Measurements from ENCODE around the gene GOLGA8B. TPM values are rescaled to one million over a fixed set of nuclear protein-coding genes. Genes with fewer than 3 reads are reported as not detected.
"Not testable (repeated sequence)": the region's sequence is repeated elsewhere in the genome, so short reads cannot be mapped to it uniquely, and the experiment has no call there.

The GOLGA8B gene
- total and polyA plus RNA-seq, 2 experiments from 2014 or later: 38.7 to 45.8 TPM

DNA sequence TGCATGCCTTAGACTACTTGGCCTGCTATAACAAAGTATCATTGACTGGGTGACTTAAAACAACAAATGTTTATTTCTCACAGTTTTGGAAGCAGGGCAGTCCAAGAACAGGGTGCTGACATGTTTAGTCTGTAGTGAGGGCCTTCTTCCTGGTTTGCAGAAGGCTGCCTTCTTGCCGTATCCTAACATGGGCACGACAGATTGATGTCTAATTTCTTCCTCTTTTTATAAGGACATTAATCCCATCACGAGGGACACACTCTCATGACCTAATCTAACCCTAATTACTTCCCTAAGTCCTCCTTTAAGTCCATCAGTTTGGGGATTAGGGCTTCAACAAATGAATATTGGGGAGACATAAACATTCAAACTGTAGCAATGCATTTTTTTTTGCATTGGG, 10.9 kb upstream of the GOLGA8B start:
- H2AFZ ChIP-seq: no peak overlapping the region
- no peak overlapping the region for H3K4me2 ChIP-seq
- no peaks in the 10 kb centered on the region for H4K20me1 ChIP-seq (ENCODE audit: insufficient read depth, poor library complexity, severe bottlenecking)
- H3K9me2 ChIP-seq (replicated peaks; ENCODE audit: insufficient read depth): no peaks in the 10 kb centered on the region
- no peaks in the 10 kb centered on the region for H3K9me3 ChIP-seq (ENCODE audit: low read depth)
- DNase-seq (ENCODE audit: low spot score): no peak
- TF ChIP-seq EZH2phosphoT487 (IDR thresholded peaks at IDR 0.05; ENCODE audit: low read depth, severe bottlenecking, unreplicated experiment) (no peak), EZH2 (IDR thresholded peaks at IDR 0.05; ENCODE audit: borderline replicate concordance) (no peak)
- TF ChIP-seq, protein P1, sequence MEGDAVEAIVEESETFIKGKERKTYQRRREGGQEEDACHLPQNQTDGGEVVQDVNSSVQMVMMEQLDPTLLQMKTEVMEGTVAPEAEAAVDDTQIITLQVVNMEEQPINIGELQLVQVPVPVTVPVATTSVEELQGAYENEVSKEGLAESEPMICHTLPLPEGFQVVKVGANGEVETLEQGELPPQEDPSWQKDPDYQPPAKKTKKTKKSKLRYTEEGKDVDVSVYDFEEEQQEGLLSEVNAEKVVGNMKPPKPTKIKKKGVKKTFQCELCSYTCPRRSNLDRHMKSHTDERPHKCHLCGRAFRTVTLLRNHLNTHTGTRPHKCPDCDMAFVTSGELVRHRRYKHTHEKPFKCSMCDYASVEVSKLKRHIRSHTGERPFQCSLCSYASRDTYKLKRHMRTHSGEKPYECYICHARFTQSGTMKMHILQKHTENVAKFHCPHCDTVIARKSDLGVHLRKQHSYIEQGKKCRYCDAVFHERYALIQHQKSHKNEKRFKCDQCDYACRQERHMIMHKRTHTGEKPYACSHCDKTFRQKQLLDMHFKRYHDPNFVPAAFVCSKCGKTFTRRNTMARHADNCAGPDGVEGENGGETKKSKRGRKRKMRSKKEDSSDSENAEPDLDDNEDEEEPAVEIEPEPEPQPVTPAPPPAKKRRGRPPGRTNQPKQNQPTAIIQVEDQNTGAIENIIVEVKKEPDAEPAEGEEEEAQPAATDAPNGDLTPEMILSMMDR (IDR thresholded peaks at IDR 0.05; ENCODE audit: poor library complexity): no peak
- no peaks in the 10 kb centered on the region for H3K79me2 ChIP-seq
- WGBS (ENCODE audit: low lambda C conversion rate, missing lambda C conversion rate): 32% methylated on average over 3 of the region's 3 CpGs
- no peak overlapping the region for H3K4me3 ChIP-seq
- no peaks in the 10 kb centered on the region for H3K4me1 ChIP-seq (ENCODE audit: insufficient read depth)
- H3K27me3 ChIP-seq: peaks cover 13% of the 10 kb centered on the region
- H3K27ac ChIP-seq: no peak overlapping the region
- no peaks in the 10 kb centered on the region for H3K36me3 ChIP-seq (replicated peaks; ENCODE audit: insufficient read depth, low read depth)

DNA sequence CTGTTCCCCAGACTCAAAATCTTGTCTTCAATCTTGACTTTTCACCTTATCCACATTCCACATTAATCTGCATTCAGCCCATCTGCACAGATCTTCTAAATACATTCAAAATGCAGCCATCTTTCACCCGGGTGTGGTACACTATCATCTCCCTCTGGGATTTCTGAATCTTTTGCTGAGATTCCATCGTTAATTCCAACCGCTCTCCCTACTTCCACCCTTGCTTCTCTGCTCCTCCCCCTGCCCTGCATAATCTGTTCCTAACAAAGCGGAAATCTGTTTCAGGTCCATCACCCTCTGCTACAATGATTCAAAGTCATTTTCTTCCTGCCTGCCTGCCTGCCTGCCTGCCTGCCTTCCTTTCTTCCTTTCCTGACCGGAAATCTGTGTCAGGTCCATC, 7.9 kb upstream of the GOLGA8B start:
- TF ChIP-seq, protein P1 (IDR thresholded peaks at IDR 0.05; ENCODE audit: poor library complexity): no peak
- TF ChIP-seq EZH2 (IDR thresholded peaks at IDR 0.05; ENCODE audit: borderline replicate concordance) (no peak), EZH2phosphoT487 (IDR thresholded peaks at IDR 0.05; ENCODE audit: low read depth, severe bottlenecking, unreplicated experiment) (no peak)
- Histone ChIP-seq H3K27me3 (no peaks in the 10 kb centered on the region), H3K4me3 (no peak overlapping the region), H3K79me2 (no peaks in the 10 kb centered on the region), H3K27ac (no peak overlapping the region), H3K4me2 (no peak overlapping the region), H3K9me3 (ENCODE audit: low read depth) (no peaks in the 10 kb centered on the region), H3K4me1 (ENCODE audit: insufficient read depth) (no peaks in the 10 kb centered on the region), H4K20me1 (ENCODE audit: insufficient read depth, poor library complexity, severe bottlenecking) (no peaks in the 10 kb centered on the region), H3K36me3 (replicated peaks; ENCODE audit: insufficient read depth, low read depth) (no peaks in the 10 kb centered on the region), H2AFZ (no peak overlapping the region), H3K9me2 (replicated peaks; ENCODE audit: insufficient read depth) (no peaks in the 10 kb centered on the region)
- no peak for DNase-seq (ENCODE audit: low spot score)
- 84% methylated on average over 5 of the region's 5 CpGs for WGBS (ENCODE audit: low lambda C conversion rate, missing lambda C conversion rate)

DNA sequence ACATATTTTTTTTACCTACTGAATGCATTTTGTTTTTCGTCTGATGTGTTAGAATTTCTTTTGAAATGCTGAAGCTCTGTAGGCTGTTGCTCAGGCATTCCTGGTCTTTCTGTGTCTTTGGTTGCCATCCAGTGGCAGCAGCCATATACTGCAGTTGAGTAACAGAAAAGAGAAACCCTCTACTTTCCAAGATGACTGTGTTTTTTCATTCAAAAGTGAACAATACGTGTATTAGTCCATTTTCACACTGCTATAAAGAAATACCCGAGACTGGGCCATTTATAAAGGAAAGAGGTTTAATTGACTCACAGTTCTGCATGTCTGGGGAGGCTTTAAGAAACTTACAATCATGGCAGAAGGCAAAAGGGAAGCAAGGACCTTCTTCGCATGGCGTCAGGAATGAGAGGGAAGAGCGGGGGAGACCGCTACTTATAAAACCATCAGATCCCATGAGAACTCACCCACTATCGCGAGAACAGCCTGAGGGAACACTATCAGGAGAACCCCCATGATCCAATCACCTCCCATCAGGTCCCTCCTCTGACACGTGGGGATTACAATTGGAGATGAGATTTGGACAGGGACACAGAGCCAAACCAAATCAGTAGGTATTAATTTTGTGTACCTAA, 4.7 kb upstream of the GOLGA8B start:
- WGBS (ENCODE audit: low lambda C conversion rate, missing lambda C conversion rate): 23% methylated on average over 10 of the region's 10 CpGs
- peak; percentile 70 for DNase-seq (ENCODE audit: low spot score)

DNA sequence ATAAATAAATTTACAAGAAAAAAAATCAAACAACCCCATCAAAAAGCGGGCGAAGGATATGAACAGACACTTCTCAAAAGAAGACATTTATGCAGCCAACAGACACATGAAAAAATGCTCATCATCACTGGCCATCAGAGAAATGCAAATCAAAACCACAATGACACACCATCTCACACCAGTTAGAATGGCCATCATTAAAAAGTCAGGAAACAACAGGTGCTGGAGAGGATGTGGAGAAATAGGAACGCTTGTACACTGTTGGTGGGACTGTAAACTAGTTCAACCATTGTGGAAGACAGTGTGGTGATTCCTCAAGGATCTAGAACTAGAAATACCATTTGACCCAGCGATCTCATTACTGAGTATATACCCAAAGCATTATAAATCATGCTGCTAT, 2.5 kb upstream of the GOLGA8B start:
- H3K9me2 ChIP-seq (replicated peaks; ENCODE audit: insufficient read depth); H3K4me3 ChIP-seq; H3K36me3 ChIP-seq (replicated peaks; ENCODE audit: insufficient read depth, low read depth); H3K27me3 ChIP-seq; H3K4me1 ChIP-seq (ENCODE audit: insufficient read depth); H3K27ac ChIP-seq; H4K20me1 ChIP-seq (ENCODE audit: insufficient read depth, poor library complexity, severe bottlenecking); H3K9me3 ChIP-seq (ENCODE audit: low read depth); H3K4me2 ChIP-seq; H2AFZ ChIP-seq; DNase-seq (ENCODE audit: low spot score): not testable (repeated sequence)
- peaks cover 13% of the 10 kb centered on the region for H3K79me2 ChIP-seq
- WGBS (ENCODE audit: low lambda C conversion rate, missing lambda C conversion rate): 97% methylated on average over 4 of the region's 4 CpGs

More for the DNA sequence above, 4.7 kb upstream of the GOLGA8B start:
- Histone ChIP-seq H2AFZ (no peak overlapping the region), H3K27me3 (peaks cover 4% of the 10 kb centered on the region), H4K20me1 (ENCODE audit: insufficient read depth, poor library complexity, severe bottlenecking) (no peaks in the 10 kb centered on the region), H3K4me3 (no peak overlapping the region), H3K27ac (no peak overlapping the region), H3K4me1 (ENCODE audit: insufficient read depth) (peaks cover 6% of the 10 kb centered on the region), H3K9me3 (ENCODE audit: low read depth) (no peaks in the 10 kb centered on the region), H3K4me2 (peak overlapping the region; percentile 70), H3K36me3 (replicated peaks; ENCODE audit: insufficient read depth, low read depth) (no peaks in the 10 kb centered on the region), H3K9me2 (replicated peaks; ENCODE audit: insufficient read depth) (no peaks in the 10 kb centered on the region), H3K79me2 (no peaks in the 10 kb centered on the region)
- no peak for TF ChIP-seq EZH2phosphoT487 (IDR thresholded peaks at IDR 0.05; ENCODE audit: low read depth, severe bottlenecking, unreplicated experiment)
- TF ChIP-seq, protein P1 (IDR thresholded peaks at IDR 0.05; ENCODE audit: poor library complexity): peak; percentile 86
